Stimulated activated CD4-positive, alpha-beta T cell treated with anti-CD3 and anti-CD28 coated beads, Interleukin-4, amount 100 ng/mL, for 24 hours (primary cell): ENCODE results near the gene HIVEP2.

Experiments used
- DNase-seq: peaks from one replicate; pipeline ENCODE4 v3.0.0-alpha.2; 2020

Gene HIVEP2

GRCh38 chr6:142811923-142812322 lies 133.1 kb downstream of the HIVEP2 start:
- no peak for DNase-seq

- peak; percentile 37 for DNase-seq
Measured at GRCh38 chr6:142810952-142811514, 133.9 kb downstream of the HIVEP2 start.

GRCh38 chr6:142809947-142810346 lies 135.0 kb downstream of the HIVEP2 start:
- no peak for DNase-seq

- DNase-seq: no peak
Measured at GRCh38 chr6:142808405-142809061, 136.4 kb downstream of the HIVEP2 start.

GRCh38 chr6:142805042-142805441 lies 139.9 kb downstream of the HIVEP2 start:
- DNase-seq: no peak

GRCh38 chr6:142804490-142804889 lies 140.5 kb downstream of the HIVEP2 start:
- DNase-seq: no peak

- no peak for DNase-seq
Measured at GRCh38 chr6:142803495-142804058, 141.4 kb downstream of the HIVEP2 start.

- no peak for DNase-seq
Measured at GRCh38 chr6:142803032-142803431, 141.9 kb downstream of the HIVEP2 start.

- peak; percentile 68 for DNase-seq
Measured at GRCh38 chr6:142802124-142802523, 142.9 kb downstream of the HIVEP2 start.

GRCh38 chr6:142800240-142800639 lies 144.7 kb downstream of the HIVEP2 start:
- no peak for DNase-seq

GRCh38 chr6:142799639-142800038 lies 145.3 kb downstream of the HIVEP2 start:
- no peak for DNase-seq

GRCh38 chr6:142797159-142797558 lies 147.8 kb downstream of the HIVEP2 start:
- DNase-seq: no peak

GRCh38 chr6:142796571-142796970 lies 148.4 kb downstream of the HIVEP2 start:
- no peak for DNase-seq

- no peak for DNase-seq
Measured at GRCh38 chr6:142796024-142796423, 149.0 kb downstream of the HIVEP2 start.

GRCh38 chr6:142794424-142794823 lies 150.6 kb downstream of the HIVEP2 start:
- no peak for DNase-seq

GRCh38 chr6:142790257-142790656 lies 154.7 kb downstream of the HIVEP2 start:
- DNase-seq: no peak

GRCh38 chr6:142787422-142787821 lies 157.6 kb downstream of the HIVEP2 start:
- no peak for DNase-seq

GRCh38 chr6:142786476-142786875 lies 158.5 kb downstream of the HIVEP2 start:
- no peak for DNase-seq

GRCh38 chr6:142784344-142784743 lies 160.6 kb downstream of the HIVEP2 start:
- DNase-seq: peak; percentile 29

GRCh38 chr6:142783499-142783898 lies 161.5 kb downstream of the HIVEP2 start:
- DNase-seq: no peak

GRCh38 chr6:142781129-142781528 lies 163.8 kb downstream of the HIVEP2 start:
- no peak for DNase-seq

- DNase-seq: peak; percentile 15
Measured at GRCh38 chr6:142773859-142774648, 170.9 kb downstream of the HIVEP2 start.

GRCh38 chr6:142773324-142773723 lies 171.7 kb downstream of the HIVEP2 start:
- peak; percentile 38 for DNase-seq

- DNase-seq: no peak
Measured at GRCh38 chr6:142771162-142771561, 173.8 kb downstream of the HIVEP2 start.
